Measurements from ENCODE around the gene RBL2. TPM values are rescaled to one million over a fixed set of nuclear protein-coding genes. Genes with fewer than 3 reads are reported as not detected.

Gene RBL2
- total RNA-seq, 1 donor from 2014 or later = 44.1 TPM

GRCh38 chr16:53476867-53477266 lies 42.6 kb downstream of the RBL2 start:
- H3K36me3 Mint-ChIP-seq (ENCODE audit: unreplicated experiment) = no peaks in the 10 kb centered on the region
- no peak for DNase-seq
- peaks cover 1% of the 10 kb centered on the region for H3K9me3 Mint-ChIP-seq (ENCODE audit: unreplicated experiment)
- TF ChIP-seq, protein P1, sequence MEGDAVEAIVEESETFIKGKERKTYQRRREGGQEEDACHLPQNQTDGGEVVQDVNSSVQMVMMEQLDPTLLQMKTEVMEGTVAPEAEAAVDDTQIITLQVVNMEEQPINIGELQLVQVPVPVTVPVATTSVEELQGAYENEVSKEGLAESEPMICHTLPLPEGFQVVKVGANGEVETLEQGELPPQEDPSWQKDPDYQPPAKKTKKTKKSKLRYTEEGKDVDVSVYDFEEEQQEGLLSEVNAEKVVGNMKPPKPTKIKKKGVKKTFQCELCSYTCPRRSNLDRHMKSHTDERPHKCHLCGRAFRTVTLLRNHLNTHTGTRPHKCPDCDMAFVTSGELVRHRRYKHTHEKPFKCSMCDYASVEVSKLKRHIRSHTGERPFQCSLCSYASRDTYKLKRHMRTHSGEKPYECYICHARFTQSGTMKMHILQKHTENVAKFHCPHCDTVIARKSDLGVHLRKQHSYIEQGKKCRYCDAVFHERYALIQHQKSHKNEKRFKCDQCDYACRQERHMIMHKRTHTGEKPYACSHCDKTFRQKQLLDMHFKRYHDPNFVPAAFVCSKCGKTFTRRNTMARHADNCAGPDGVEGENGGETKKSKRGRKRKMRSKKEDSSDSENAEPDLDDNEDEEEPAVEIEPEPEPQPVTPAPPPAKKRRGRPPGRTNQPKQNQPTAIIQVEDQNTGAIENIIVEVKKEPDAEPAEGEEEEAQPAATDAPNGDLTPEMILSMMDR (IDR thresholded peaks at IDR 0.05; ENCODE audit: partially characterized antibody, unreplicated experiment) = no peak
- H3K27me3 Mint-ChIP-seq (ENCODE audit: unreplicated experiment) = no peaks in the 10 kb centered on the region
- no peak overlapping the region for H3K27ac Mint-ChIP-seq (ENCODE audit: unreplicated experiment)
- no peak overlapping the region for H3K4me3 Mint-ChIP-seq (ENCODE audit: unreplicated experiment)
- H3K4me1 Mint-ChIP-seq (ENCODE audit: low read depth, unreplicated experiment) = no peaks in the 10 kb centered on the region

DNA sequence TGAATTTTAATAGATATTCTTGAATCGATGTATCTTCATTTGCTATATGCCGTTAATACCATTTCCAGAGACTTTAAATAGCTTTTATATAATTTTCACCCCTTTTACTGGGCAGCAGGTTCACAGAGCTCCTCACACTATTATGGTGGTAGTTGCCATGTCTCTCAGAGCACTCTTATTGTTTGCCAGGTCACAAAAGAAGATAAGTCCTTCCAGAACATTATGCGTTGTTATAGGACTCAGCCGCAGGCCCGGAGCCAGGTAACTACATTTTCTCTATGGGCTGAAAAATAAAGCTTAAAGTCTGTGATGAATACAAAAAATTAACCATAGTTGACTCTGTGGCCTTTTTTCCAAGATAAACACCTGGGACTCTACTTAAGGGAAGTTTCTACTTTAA lies 44.7 kb downstream of the RBL2 start:
- Mint-ChIP-seq H3K9me3 (ENCODE audit: unreplicated experiment) (peaks cover 1% of the 10 kb centered on the region), H3K4me3 (ENCODE audit: unreplicated experiment) (no peak overlapping the region), H3K36me3 (ENCODE audit: unreplicated experiment) (peaks cover 5% of the 10 kb centered on the region), H3K27ac (ENCODE audit: unreplicated experiment) (no peak overlapping the region), H3K4me1 (ENCODE audit: low read depth, unreplicated experiment) (no peaks in the 10 kb centered on the region), H3K27me3 (ENCODE audit: unreplicated experiment) (no peaks in the 10 kb centered on the region)
- TF ChIP-seq, protein P1 (IDR thresholded peaks at IDR 0.05; ENCODE audit: partially characterized antibody, unreplicated experiment) = no peak
- DNase-seq = no peak

- TF ChIP-seq, protein P1 (IDR thresholded peaks at IDR 0.05; ENCODE audit: partially characterized antibody, unreplicated experiment) = no peak
- Mint-ChIP-seq H3K4me3 (ENCODE audit: unreplicated experiment) (no peak overlapping the region), H3K36me3 (ENCODE audit: unreplicated experiment) (peaks cover 10% of the 10 kb centered on the region), H3K4me1 (ENCODE audit: low read depth, unreplicated experiment) (no peaks in the 10 kb centered on the region), H3K9me3 (ENCODE audit: unreplicated experiment) (peaks cover 1% of the 10 kb centered on the region), H3K27ac (ENCODE audit: unreplicated experiment) (no peak overlapping the region), H3K27me3 (ENCODE audit: unreplicated experiment) (no peaks in the 10 kb centered on the region)
- DNase-seq = no peak
Observed at GRCh38 chr16:53480394-53480793, 46.1 kb downstream of the RBL2 start.

GRCh38 chr16:53482123-53482522 lies 47.9 kb downstream of the RBL2 start:
- peaks cover 22% of the 10 kb centered on the region for H3K36me3 Mint-ChIP-seq (ENCODE audit: unreplicated experiment)
- no peak for DNase-seq
- no peaks in the 10 kb centered on the region for H3K9me3 Mint-ChIP-seq (ENCODE audit: unreplicated experiment)
- H3K27me3 Mint-ChIP-seq (ENCODE audit: unreplicated experiment) = no peaks in the 10 kb centered on the region
- no peaks in the 10 kb centered on the region for H3K4me1 Mint-ChIP-seq (ENCODE audit: low read depth, unreplicated experiment)
- TF ChIP-seq, protein P1 (IDR thresholded peaks at IDR 0.05; ENCODE audit: partially characterized antibody, unreplicated experiment) = no peak
- no peak overlapping the region for H3K4me3 Mint-ChIP-seq (ENCODE audit: unreplicated experiment)
- H3K27ac Mint-ChIP-seq (ENCODE audit: unreplicated experiment) = no peak overlapping the region

DNA sequence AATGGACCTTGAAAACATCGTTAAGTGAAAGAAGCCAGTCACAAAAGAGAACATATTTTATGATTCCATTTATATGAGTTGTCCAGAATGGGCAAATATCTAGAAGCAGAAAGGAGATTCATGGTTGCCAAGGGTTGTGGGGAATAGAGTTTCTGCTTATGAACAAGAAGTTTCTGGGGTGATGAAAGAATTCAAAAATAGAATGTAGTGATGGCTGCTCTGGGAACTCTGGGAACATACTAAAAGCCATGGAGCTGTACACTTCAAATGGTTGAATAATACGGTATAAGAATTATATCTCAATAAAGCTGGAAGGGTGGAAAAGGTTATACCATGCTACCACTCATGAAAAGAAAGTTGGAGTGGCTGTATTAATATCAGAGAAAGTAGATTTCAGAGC lies 50.3 kb downstream of the RBL2 start:
- H3K27ac Mint-ChIP-seq (ENCODE audit: unreplicated experiment) = no peak overlapping the region
- H3K9me3 Mint-ChIP-seq (ENCODE audit: unreplicated experiment) = no peaks in the 10 kb centered on the region
- H3K27me3 Mint-ChIP-seq (ENCODE audit: unreplicated experiment) = no peaks in the 10 kb centered on the region
- no peak overlapping the region for H3K4me3 Mint-ChIP-seq (ENCODE audit: unreplicated experiment)
- peaks cover 23% of the 10 kb centered on the region for H3K36me3 Mint-ChIP-seq (ENCODE audit: unreplicated experiment)
- no peak for DNase-seq
- no peaks in the 10 kb centered on the region for H3K4me1 Mint-ChIP-seq (ENCODE audit: low read depth, unreplicated experiment)
- TF ChIP-seq, protein P1 (IDR thresholded peaks at IDR 0.05; ENCODE audit: partially characterized antibody, unreplicated experiment) = no peak

Data from glutamatergic neuron (in vitro differentiated cells).